Measurements from ENCODE around the gene CFAP97.

The CFAP97 gene

DNA sequence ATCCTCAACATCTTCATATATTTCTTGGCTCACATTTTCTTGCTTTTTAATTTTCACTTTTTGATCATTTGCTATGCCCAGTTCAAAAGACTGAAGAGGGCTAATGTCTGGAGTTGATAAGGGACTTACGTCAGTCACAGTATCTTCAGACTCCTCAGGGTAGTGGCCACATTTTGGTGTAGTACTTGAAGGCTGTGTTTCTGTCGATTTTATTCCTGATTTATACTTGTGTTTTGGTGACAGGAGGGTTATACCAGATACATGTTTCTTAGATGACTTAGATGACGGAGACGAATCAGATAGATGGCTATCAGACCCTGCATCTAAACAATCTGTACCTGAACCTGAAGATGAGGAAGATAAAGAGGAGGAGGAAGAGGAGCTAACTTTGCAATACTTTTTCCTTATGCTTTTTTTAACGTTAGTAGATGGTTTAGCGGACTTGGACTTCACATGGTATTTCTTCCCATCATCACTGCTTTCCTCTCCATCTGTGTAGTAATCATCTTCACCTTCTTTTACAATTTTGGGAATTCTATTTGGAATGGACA, 13.4 kb downstream of the CFAP97 start:
- DNase-seq (ENCODE audit: low read depth): no peak
- TF ChIP-seq, protein P1, sequence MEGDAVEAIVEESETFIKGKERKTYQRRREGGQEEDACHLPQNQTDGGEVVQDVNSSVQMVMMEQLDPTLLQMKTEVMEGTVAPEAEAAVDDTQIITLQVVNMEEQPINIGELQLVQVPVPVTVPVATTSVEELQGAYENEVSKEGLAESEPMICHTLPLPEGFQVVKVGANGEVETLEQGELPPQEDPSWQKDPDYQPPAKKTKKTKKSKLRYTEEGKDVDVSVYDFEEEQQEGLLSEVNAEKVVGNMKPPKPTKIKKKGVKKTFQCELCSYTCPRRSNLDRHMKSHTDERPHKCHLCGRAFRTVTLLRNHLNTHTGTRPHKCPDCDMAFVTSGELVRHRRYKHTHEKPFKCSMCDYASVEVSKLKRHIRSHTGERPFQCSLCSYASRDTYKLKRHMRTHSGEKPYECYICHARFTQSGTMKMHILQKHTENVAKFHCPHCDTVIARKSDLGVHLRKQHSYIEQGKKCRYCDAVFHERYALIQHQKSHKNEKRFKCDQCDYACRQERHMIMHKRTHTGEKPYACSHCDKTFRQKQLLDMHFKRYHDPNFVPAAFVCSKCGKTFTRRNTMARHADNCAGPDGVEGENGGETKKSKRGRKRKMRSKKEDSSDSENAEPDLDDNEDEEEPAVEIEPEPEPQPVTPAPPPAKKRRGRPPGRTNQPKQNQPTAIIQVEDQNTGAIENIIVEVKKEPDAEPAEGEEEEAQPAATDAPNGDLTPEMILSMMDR (IDR thresholded peaks at IDR 0.05; ENCODE audit: insufficient read depth, low read depth, low read length, missing control alignments): no peak
- H3K4me3 ChIP-seq (ENCODE audit: low read depth, low read length): no peak overlapping the region

DNA sequence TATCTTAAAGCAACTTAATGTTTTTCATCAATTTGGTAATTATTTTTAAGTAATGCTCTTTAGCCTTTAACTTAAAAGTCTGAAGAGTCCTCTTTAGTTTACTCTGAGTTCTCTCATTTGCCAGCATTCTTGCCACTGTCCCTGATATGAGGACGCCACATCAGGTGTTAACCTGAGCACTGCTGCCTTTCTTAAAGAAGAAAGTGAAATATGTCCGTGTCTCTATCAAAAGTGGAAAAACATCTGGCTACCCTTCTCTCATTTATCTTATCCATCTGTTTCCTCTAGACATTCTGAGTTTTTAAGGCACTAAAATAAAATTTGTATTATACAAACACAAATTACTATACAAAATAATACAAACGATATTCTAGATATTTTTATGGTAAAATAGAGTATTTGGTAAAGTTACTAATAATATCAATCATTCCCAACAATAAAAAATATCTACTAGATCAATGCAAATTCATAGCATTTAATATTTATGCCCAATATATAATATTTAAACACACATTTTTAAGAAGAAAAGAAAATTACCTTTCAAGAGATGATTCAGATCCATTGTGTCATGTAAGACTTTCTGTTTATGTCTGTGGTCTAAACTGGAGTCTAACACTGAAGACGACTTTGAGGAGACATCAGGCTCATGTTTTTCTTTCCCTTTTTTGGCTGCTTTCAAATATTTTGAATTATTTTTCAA, 14.0 kb downstream of the CFAP97 start:
- no peak for DNase-seq (ENCODE audit: low read depth)
- TF ChIP-seq, protein P1 (IDR thresholded peaks at IDR 0.05; ENCODE audit: insufficient read depth, low read depth, low read length, missing control alignments): no peak
- H3K4me3 ChIP-seq (ENCODE audit: low read depth, low read length): no peak overlapping the region

DNA sequence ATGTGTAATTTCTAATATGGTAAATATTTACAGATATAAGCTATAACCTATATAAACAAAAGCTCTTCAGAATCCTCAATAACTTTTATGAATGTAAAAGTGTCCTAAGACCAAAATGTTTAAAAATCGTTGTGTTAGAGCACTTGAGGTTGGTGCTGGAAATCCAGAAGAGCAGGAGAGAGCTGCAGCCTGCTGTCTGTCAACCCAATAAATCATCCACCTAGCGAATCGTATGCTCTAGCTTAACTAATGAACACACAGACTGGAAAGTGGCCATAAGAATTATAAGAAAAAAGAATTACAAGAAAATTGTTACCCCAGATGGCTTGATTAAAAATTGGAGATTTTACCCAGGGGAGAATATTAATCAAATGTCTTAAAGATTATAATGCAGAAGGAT, 17.0 kb downstream of the CFAP97 start:
- no peak overlapping the region for H3K4me3 ChIP-seq (ENCODE audit: low read depth, low read length)
- no peak for DNase-seq (ENCODE audit: low read depth)
- TF ChIP-seq, protein P1 (IDR thresholded peaks at IDR 0.05; ENCODE audit: insufficient read depth, low read depth, low read length, missing control alignments): no peak

DNA sequence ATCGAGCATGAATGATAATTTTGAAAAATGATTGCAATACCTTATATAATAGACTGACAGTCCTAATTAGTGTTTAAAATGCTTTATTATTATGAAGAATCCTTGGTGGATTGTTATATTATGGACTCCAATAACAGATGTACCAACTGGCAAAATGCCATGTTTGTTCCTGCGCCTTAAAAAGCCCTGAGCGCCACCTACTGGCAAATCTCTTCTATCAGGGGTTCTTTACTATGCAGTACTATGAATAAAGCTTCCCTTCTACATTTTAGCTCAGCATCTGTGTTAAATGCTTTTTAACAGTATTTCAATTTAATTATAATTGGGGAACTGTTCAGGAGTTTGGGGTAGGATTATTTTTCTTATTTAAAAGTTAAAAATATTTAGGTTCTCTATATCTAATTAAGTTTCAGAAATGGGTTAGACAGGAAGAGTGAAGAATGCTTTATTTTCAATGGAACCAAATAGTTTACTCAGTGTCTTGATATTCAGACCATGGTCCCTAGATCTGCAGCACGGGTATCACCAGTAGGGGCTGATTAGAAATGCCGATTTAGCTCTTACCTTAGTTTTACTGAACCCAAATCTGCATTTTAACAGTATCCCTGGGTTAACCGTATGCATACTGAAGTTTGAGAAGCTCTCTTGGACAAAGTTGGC, 20.0 kb downstream of the CFAP97 start:
- no peak overlapping the region for H3K4me3 ChIP-seq (ENCODE audit: low read depth, low read length)
- TF ChIP-seq, protein P1 (IDR thresholded peaks at IDR 0.05; ENCODE audit: insufficient read depth, low read depth, low read length, missing control alignments): peak; percentile 71
- peak; percentile 92 for DNase-seq (ENCODE audit: low read depth)

DNA sequence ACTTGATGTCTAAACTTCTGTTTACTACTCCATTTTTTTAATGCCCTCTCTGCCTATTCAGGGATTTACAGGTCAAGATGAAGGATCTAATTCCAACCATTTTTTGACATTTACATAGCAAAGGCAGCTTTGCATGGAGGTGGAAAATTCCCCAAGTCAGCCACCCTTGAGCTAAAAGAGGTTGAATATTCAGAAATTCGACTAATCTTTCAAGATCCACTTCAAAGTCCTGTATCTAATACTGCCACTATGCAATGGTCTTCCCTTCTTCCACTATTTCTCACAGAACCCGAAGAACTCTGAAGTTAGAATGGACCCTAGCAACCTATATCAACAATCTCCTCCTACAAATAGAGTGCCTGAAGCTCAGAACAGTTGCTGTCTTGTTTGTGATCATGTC, 21.6 kb downstream of the CFAP97 start:
- TF ChIP-seq, protein P1 (IDR thresholded peaks at IDR 0.05; ENCODE audit: insufficient read depth, low read depth, low read length, missing control alignments): no peak
- H3K4me3 ChIP-seq (ENCODE audit: low read depth, low read length): no peak overlapping the region
- no peak for DNase-seq (ENCODE audit: low read depth)

DNA sequence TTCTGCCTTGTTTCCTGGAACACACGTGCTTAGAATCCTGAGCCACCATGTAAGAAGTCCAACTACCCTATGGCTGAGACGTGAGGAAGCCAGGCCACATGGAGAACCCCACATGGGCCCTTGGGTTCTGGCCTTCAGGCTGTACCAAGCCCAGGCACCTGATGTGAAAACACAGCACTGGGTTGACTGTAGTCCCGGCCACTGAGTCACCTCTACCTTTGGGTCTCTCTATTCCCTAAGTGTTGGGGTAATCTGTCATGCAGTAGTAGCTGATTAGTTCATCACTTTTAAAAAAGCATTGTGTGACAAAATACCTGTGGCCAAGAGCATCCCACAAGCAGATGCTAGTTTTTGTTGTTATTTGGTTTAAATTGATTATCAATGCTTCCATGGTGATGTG, 24.3 kb downstream of the CFAP97 start:
- no peak for DNase-seq (ENCODE audit: low read depth)
- TF ChIP-seq, protein P1 (IDR thresholded peaks at IDR 0.05; ENCODE audit: insufficient read depth, low read depth, low read length, missing control alignments): no peak
- H3K4me3 ChIP-seq (ENCODE audit: low read depth, low read length): no peak overlapping the region
